GM23338 (cell line): ENCODE measurements around the gene MYOF. TPM values are rescaled to one million over a fixed set of nuclear protein-coding genes. Genes with fewer than 3 reads are reported as not detected.

Experiments used
- ATAC-seq: fragments of 200-7000 bp; cut with Tn5 transposase; 3 replicates; pipeline ENCODE4 v1.9.1; 2020
- DNase-seq: peaks from one replicate; pipeline ENCODE4 v3.0.0-alpha.2; 2015; ENCODE audit warnings: low spot score
- H2AFZ ChIP-seq: fragments of 200-600 bp; sonication (generic); 2 replicates; pipeline ENCODE4 v1.8.0; 2016; ENCODE audit warnings: antibody characterized with exemption, mild to moderate bottlenecking, moderate library complexity
- H3F3A ChIP-seq: fragments of 200-600 bp; sonication (generic); replicated peaks from 2 replicates; pipeline ENCODE4 v1.8.0; 2017; ENCODE audit warnings: antibody characterized with exemption, mixed run types, low read depth
- H3K27ac ChIP-seq: fragments of 200-600 bp; sonication (generic); 2 replicates; pipeline ENCODE4 v1.6.1; 2016; ENCODE audit warnings: low read depth
- H3K27me3 ChIP-seq: fragments of 200-600 bp; sonication (generic); 2 replicates; pipeline ENCODE4 v1.8.0; 2016; ENCODE audit warnings: mild to moderate bottlenecking, mixed run types, moderate library complexity; ENCODE audit not compliant: insufficient read depth
- H3K36me3 ChIP-seq: fragments of 200-600 bp; sonication (generic); 2 replicates; pipeline ENCODE4 v1.8.0; 2016; ENCODE audit warnings: mild to moderate bottlenecking; ENCODE audit not compliant: insufficient read depth
- H3K4me1 ChIP-seq: fragments of 200-600 bp; sonication (generic); 2 replicates; pipeline ENCODE4 v1.8.0; 2016; ENCODE audit warnings: mild to moderate bottlenecking, moderate library complexity; ENCODE audit not compliant: insufficient read depth
- H3K4me2 ChIP-seq: fragments of 200-600 bp; sonication (generic); 2 replicates; pipeline ENCODE4 v1.7.1; 2017; ENCODE audit warnings: mixed run types
- H3K4me3 ChIP-seq: fragments of 200-600 bp; sonication (generic); 2 replicates; pipeline ENCODE4 v1.6.1; 2016; ENCODE audit warnings: mixed run types
- H3K79me2 ChIP-seq: fragments of 200-600 bp; sonication (generic); replicated peaks from 2 replicates; pipeline ENCODE4 v1.8.0; 2017; ENCODE audit warnings: mild to moderate bottlenecking; ENCODE audit not compliant: insufficient read depth
- H3K9me2 ChIP-seq: fragments of 200-600 bp; sonication (generic); 2 replicates; pipeline ENCODE4 v1.8.0; 2017; ENCODE audit not compliant: insufficient read depth
- H4K20me1 ChIP-seq: fragments of 200-600 bp; sonication (generic); replicated peaks from 2 replicates; pipeline ENCODE4 v1.8.0; 2017; ENCODE audit warnings: mild to moderate bottlenecking; ENCODE audit not compliant: insufficient read depth
- H3K27ac Mint-ChIP-seq: 2 replicates; pipeline ENCODE4 v1.8.0; 2020; ENCODE audit warnings: inconsistent platforms, mild to moderate bottlenecking, moderate library complexity, mixed read lengths
- H3K27me3 Mint-ChIP-seq: 3 replicates; pipeline ENCODE4 v1.8.0; 2022; ENCODE audit warnings: low read depth, mild to moderate bottlenecking, moderate library complexity, mixed read lengths, inconsistent platforms; ENCODE audit not compliant: insufficient read depth, poor library complexity
- H3K36me3 Mint-ChIP-seq: 3 replicates; pipeline ENCODE4 v1.8.0; 2021; ENCODE audit warnings: low read depth, mild to moderate bottlenecking, inconsistent platforms, moderate library complexity, mixed read lengths
- H3K4me1 Mint-ChIP-seq: 3 replicates; pipeline ENCODE4 v1.8.0; 2020; ENCODE audit warnings: mild to moderate bottlenecking, inconsistent platforms, mixed read lengths
- H3K4me3 Mint-ChIP-seq: 3 replicates; pipeline ENCODE4 v1.8.0; 2021; ENCODE audit warnings: moderate library complexity, mild to moderate bottlenecking, inconsistent platforms, mixed read lengths
- H3K9me3 Mint-ChIP-seq: 3 replicates; pipeline ENCODE4 v1.8.0; 2020; ENCODE audit warnings: moderate library complexity, mild to moderate bottlenecking, inconsistent platforms, mixed read lengths
- CREB1 ChIP-seq: fragments of 250-450 bp; sonication (Bioruptor Pico); IDR thresholded peaks from 2 replicates; pipeline ENCODE4 v1.5.0; 2020; ENCODE audit warnings: low read depth, mild to moderate bottlenecking, moderate library complexity
- CTCF ChIP-seq, 2 experiments: fragments of 200-600 bp in 1 of 2; sonication (generic) in 1 of 2; conservative IDR thresholded peaks; 2 replicates each; pipeline versions ENCODE4 v1.5.1 to v1.6.1; 2016 to 2017; ENCODE audit warnings: antibody characterized with exemption in 2 of 2, low read depth in 2 of 2, mild to moderate bottlenecking in 2 of 2, moderate library complexity in 1 of 2
- ETS1 ChIP-seq: IDR thresholded peaks from 2 replicates; pipeline ENCODE4 v1.6.1; 2016; ENCODE audit warnings: antibody characterized with exemption
- EZH2 ChIP-seq: fragments of 200-600 bp; sonication (generic); IDR thresholded peaks from one replicate; pipeline ENCODE4 v1.8.0; 2017; ENCODE audit warnings: antibody characterized with exemption, mild to moderate bottlenecking, low read depth; ENCODE audit not compliant: unreplicated experiment
- EZH2phosphoT487 ChIP-seq: fragments of 200-600 bp; sonication (generic); IDR thresholded peaks from one replicate; pipeline ENCODE4 v1.8.1; 2018; ENCODE audit warnings: antibody characterized with exemption; ENCODE audit not compliant: unreplicated experiment
- JUNB ChIP-seq: IDR thresholded peaks from one replicate; pipeline ENCODE4 v1.6.1; 2016; ENCODE audit warnings: antibody characterized with exemption; ENCODE audit not compliant: unreplicated experiment
- NANOG ChIP-seq: IDR thresholded peaks from 2 replicates; pipeline ENCODE4 v1.6.1; 2016; ENCODE audit warnings: antibody characterized with exemption, borderline replicate concordance
- POLR2AphosphoS5 ChIP-seq: IDR thresholded peaks from 2 replicates; pipeline ENCODE4 v1.6.1; 2016; ENCODE audit warnings: antibody characterized with exemption, low read depth
- STAT1 ChIP-seq: IDR thresholded peaks from one replicate; pipeline ENCODE4 v1.6.1; 2016; ENCODE audit warnings: antibody characterized with exemption; ENCODE audit not compliant: unreplicated experiment
- ZNF114 ChIP-seq: fragments of 250-450 bp; sonication (Bioruptor Pico); IDR thresholded peaks from 2 replicates; pipeline ENCODE4 v1.5.0; 2020; ENCODE audit warnings: mild to moderate bottlenecking, moderate library complexity
- ZNF331 ChIP-seq: fragments of 250-450 bp; sonication (Bioruptor Pico); IDR thresholded peaks from 2 replicates; pipeline ENCODE4 v1.5.0; 2020; ENCODE audit warnings: low read depth, mild to moderate bottlenecking, moderate library complexity
- polyA plus RNA-seq: library from polyadenylated mRNA; unstranded; fragments of >200 nt; fragmentation: Nextera tagmentation; extraction: Ambion mirVana; gene quantifications from 2 replicates; pipeline ENCODE4 v1.2.1, GENCODE V29; 2016
- total RNA-seq: library from RNA; depleted of rRNA; stranded (reverse); fragments of >200 nt; shearing (Covaris generic); gene quantifications from 2 replicates; pipeline ENCODE4 v1.2.3, GENCODE V29; 2014

Gene MYOF
- total and polyA plus RNA-seq, 2 experiments from 2014 or later: 0.82 to 1.4 TPM

GRCh38 chr10:93386631-93387369 is 95.3 kb downstream of the MYOF start:
- DNase-seq (no peak), ATAC-seq (no peak; the same call in 2 of the 3 replicates)
- Mint-ChIP-seq H3K4me3 (no peak overlapping the region), H3K27ac (no peak overlapping the region), H3K27me3 (peaks cover 3% of the 10 kb centered on the region), H3K4me1 (peaks cover 19% of the 10 kb centered on the region), H3K36me3 (no peaks in the 10 kb centered on the region), H3K9me3 (no peaks in the 10 kb centered on the region)
- no peaks in the 10 kb centered on the region for H3K27me3 ChIP-seq
- no peaks in the 10 kb centered on the region; the same call in 1 of the 2 replicates for H3K9me2 ChIP-seq
- H2AFZ ChIP-seq: peak overlapping the region; percentile 74
- no peak overlapping the region for H3K27ac ChIP-seq
- H3K36me3 ChIP-seq: no peaks in the 10 kb centered on the region
- H3K4me3 ChIP-seq: no peak overlapping the region
- TF ChIP-seq STAT1 (no peak), CREB1 (CRISPR knock-in tag) (no peak), JUNB (no peak), EZH2phosphoT487 (no peak), CTCF (conservative IDR thresholded peaks at IDR 0.05; ENCODE audit: low read depth in 2 of 2) (no peak)
- no peaks in the 10 kb centered on the region for H3K4me1 ChIP-seq
- H3K79me2 ChIP-seq: no peaks in the 10 kb centered on the region
- no peaks in the 10 kb centered on the region for H4K20me1 ChIP-seq
- no peaks in the 10 kb centered on the region for H3F3A ChIP-seq
- no peak overlapping the region for H3K4me2 ChIP-seq

GRCh38 chr10:93385345-93385744 is 96.8 kb downstream of the MYOF start:
- H3K4me2 ChIP-seq: no peak overlapping the region
- H3K4me3 ChIP-seq: no peak overlapping the region
- H3K36me3 ChIP-seq: no peaks in the 10 kb centered on the region
- ATAC-seq (no peak), DNase-seq (no peak)
- no peaks in the 10 kb centered on the region for H3K27me3 ChIP-seq
- Mint-ChIP-seq H3K36me3 (no peaks in the 10 kb centered on the region), H3K9me3 (no peaks in the 10 kb centered on the region), H3K27ac (no peak overlapping the region), H3K27me3 (peaks cover 7% of the 10 kb centered on the region), H3K4me3 (no peak overlapping the region), H3K4me1 (peaks cover 19% of the 10 kb centered on the region)
- H3K9me2 ChIP-seq: no peaks in the 10 kb centered on the region; the same call in 1 of the 2 replicates
- H3K4me1 ChIP-seq: no peaks in the 10 kb centered on the region
- no peak overlapping the region for H2AFZ ChIP-seq
- H3K27ac ChIP-seq: no peak overlapping the region
- H3K79me2 ChIP-seq: no peaks in the 10 kb centered on the region
- H3F3A ChIP-seq: no peaks in the 10 kb centered on the region
- H4K20me1 ChIP-seq: no peaks in the 10 kb centered on the region
- TF ChIP-seq EZH2phosphoT487 (no peak), CREB1 (CRISPR knock-in tag) (no peak), EZH2 (no peak), POLR2AphosphoS5 (no peak), ZNF114 (CRISPR knock-in tag) (no peak), JUNB (no peak), CTCF (conservative IDR thresholded peaks at IDR 0.05; ENCODE audit: low read depth in 2 of 2) (no peak), ETS1 (no peak), ZNF331 (CRISPR knock-in tag) (no peak), NANOG (no peak), STAT1 (no peak)
